ENCODE results near the gene ANKRD28. TPM values are rescaled to one million over a fixed set of nuclear protein-coding genes. Genes with fewer than 3 reads are reported as not detected.
A peak's percentile ranks its signal among the peaks of the same experiment; 100 is the strongest.

The ANKRD28 gene
- total and polyA plus RNA-seq, 2 of the 4 experiments (the other 2 are of a cell fraction) = 52.6 to 211 TPM

DNA sequence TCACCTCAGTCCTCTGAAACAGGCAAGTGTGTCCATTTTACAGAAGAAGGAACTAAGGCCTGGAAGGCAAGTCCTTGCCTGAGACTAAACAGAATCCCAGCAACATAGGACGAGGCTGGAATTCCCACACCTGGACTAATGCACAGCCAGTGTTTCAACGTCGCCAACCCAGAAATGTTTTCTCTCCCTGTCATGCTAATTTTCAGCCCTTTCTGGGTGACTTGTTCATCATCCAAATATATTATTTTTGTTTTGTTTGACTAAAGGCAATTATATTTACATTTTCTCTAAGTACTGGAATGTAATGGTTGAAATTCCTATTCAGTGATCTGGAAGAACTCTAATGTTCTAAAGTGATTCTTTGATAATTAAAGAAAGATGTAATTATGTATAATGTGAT lies 144.5 kb downstream of the ANKRD28 start:
- no CpG with 5 or more reads among the region's 3 CpGs for WGBS, 2 experiments (ENCODE audit: extremely low coverage in 2 of 2, insufficient read length in 1 of 2)

More for the DNA sequence above, 144.5 kb downstream of the ANKRD28 start:
- Histone ChIP-seq H3K14ac (replicated peaks; ENCODE audit: low read depth, low read length) (peak overlapping the region; percentile 89), H3K36me3 (ENCODE audit: control insufficient read depth, insufficient read depth, low read length) (no peaks in the 10 kb centered on the region), H2BK20ac (ENCODE audit: low read depth, low read length) (peak overlapping the region; percentile 98), H4K20me1 (ENCODE audit: insufficient read depth, low read length) (no peaks in the 10 kb centered on the region), H2BK120ac (ENCODE audit: low read depth, low read length) (peak overlapping the region; percentile 93), H2AK9ac (replicated peaks; ENCODE audit: low read depth, low read length, poor library complexity) (peak overlapping the region; percentile 34), H3K27me3 (ENCODE audit: control insufficient read depth, insufficient read depth, low read length) (no peaks in the 10 kb centered on the region), H2AFZ (replicated peaks; ENCODE audit: low read length, poor library complexity) (peak overlapping the region; percentile 68), H3K4me2 (ENCODE audit: low read depth, low read length) (no peak overlapping the region), H3K79me1 (ENCODE audit: low read depth in 1 of 2, low read length in 2 of 2) (peaks cover 5 to 16% of the 10 kb centered on the region in 2 experiments; a peak in 3 of 4 replicates), H3K9ac (ENCODE audit: low read depth, low read length) (no peak overlapping the region), H2AK5ac (ENCODE audit: low read depth, low read length) (peak overlapping the region; percentile 97), H4K91ac (ENCODE audit: insufficient read depth, low read depth, low read length) (peak overlapping the region; percentile 43), H2BK15ac (ENCODE audit: low read depth, low read length) (peak overlapping the region; percentile 70; the same call in 2 of the 3 replicates), H3K9me1 (ENCODE audit: insufficient read depth, low read length) (peaks cover 18% of the 10 kb centered on the region), H3K27ac (ENCODE audit: insufficient read depth, low read length) (peak overlapping the region; percentile 61; the same call in 1 of the 2 replicates), H3K4me1 (ENCODE audit: control insufficient read depth, insufficient read depth, low read length) (peaks cover 5% of the 10 kb centered on the region), H3K23ac (ENCODE audit: low read depth, low read length) (peak overlapping the region; percentile 78), H2BK5ac (ENCODE audit: low read depth, low read length, poor library complexity, severe bottlenecking) (peak overlapping the region; percentile 86), H3K18ac (ENCODE audit: low read depth, low read length) (peak overlapping the region; percentile 91), H4K8ac (ENCODE audit: low read depth in 2 of 2, low read length in 2 of 2) (peak overlapping the region in 1 of 2 experiments; percentile 78; a peak in 2 of 4 replicates), H3K9me3 (ENCODE audit: control insufficient read depth, insufficient read depth, low read length) (peaks cover 8% of the 10 kb centered on the region), H3K4ac (ENCODE audit: low read depth, low read length) (peak overlapping the region; percentile 92), H4K5ac (ENCODE audit: low read depth, low read length) (0 out of 2 replicates have a peak overlapping the region, but pooled peaks have one; percentile 21), H3K56ac (ENCODE audit: extremely low read depth, insufficient read depth, low read length) (peak overlapping the region; percentile 21; the same call in 1 of the 2 replicates), H3K4me3 (ENCODE audit: insufficient read depth, low read depth, low read length) (no peak overlapping the region)
- ChIA-PET POLR2A (ENCODE audit: unreplicated experiment) (no interaction called here), CTCF (no interaction called here)
- DNase-seq = peak; percentile 32
- BruUV-seq (replicated peaks) = no TSS peak
- ATAC-seq (ENCODE audit: low read depth) = peak; percentile 69
- in situ Hi-C loops (cut with MboI; ENCODE audit: low sequenced_read_pairs) = no loop called here
- dilution Hi-C loops (cut with HindIII; ENCODE audit: low sequenced_read_pairs, unreplicated experiment) = no loop called here
- TF ChIP-seq FOS (IDR thresholded peaks at IDR 0.05; ENCODE audit: low read depth, low read length) = no peak
- no peak for TF ChIP-seq MAFK (IDR thresholded peaks at IDR 0.05; ENCODE audit: low read depth, low read length)
- TF ChIP-seq, protein P1, sequence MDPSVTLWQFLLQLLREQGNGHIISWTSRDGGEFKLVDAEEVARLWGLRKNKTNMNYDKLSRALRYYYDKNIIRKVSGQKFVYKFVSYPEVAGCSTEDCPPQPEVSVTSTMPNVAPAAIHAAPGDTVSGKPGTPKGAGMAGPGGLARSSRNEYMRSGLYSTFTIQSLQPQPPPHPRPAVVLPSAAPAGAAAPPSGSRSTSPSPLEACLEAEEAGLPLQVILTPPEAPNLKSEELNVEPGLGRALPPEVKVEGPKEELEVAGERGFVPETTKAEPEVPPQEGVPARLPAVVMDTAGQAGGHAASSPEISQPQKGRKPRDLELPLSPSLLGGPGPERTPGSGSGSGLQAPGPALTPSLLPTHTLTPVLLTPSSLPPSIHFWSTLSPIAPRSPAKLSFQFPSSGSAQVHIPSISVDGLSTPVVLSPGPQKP (IDR thresholded peaks at IDR 0.05; ENCODE audit: borderline replicate concordance, low read depth, low read length) = no peak
- TF ChIP-seq, protein P2, sequence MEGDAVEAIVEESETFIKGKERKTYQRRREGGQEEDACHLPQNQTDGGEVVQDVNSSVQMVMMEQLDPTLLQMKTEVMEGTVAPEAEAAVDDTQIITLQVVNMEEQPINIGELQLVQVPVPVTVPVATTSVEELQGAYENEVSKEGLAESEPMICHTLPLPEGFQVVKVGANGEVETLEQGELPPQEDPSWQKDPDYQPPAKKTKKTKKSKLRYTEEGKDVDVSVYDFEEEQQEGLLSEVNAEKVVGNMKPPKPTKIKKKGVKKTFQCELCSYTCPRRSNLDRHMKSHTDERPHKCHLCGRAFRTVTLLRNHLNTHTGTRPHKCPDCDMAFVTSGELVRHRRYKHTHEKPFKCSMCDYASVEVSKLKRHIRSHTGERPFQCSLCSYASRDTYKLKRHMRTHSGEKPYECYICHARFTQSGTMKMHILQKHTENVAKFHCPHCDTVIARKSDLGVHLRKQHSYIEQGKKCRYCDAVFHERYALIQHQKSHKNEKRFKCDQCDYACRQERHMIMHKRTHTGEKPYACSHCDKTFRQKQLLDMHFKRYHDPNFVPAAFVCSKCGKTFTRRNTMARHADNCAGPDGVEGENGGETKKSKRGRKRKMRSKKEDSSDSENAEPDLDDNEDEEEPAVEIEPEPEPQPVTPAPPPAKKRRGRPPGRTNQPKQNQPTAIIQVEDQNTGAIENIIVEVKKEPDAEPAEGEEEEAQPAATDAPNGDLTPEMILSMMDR (conservative IDR thresholded peaks at IDR 0.05; ENCODE audit: low read depth, low read length) = no peak
- TF ChIP-seq RFX5 (IDR thresholded peaks at IDR 0.05; ENCODE audit: low read depth, low read length) = no peak
- no peak for TF ChIP-seq RAD21 (IDR thresholded peaks at IDR 0.05; ENCODE audit: low read length)
- no peak for TF ChIP-seq CEBPB (IDR thresholded peaks at IDR 0.05; ENCODE audit: low read depth, low read length)
- TF ChIP-seq MAZ (IDR thresholded peaks at IDR 0.05; ENCODE audit: borderline replicate concordance, low read depth, low read length) = no peak
- TF ChIP-seq RCOR1 (IDR thresholded peaks at IDR 0.05; ENCODE audit: insufficient replicate concordance, low read length) = no peak
- no peak for TF ChIP-seq CHD1 (IDR thresholded peaks at IDR 0.05; ENCODE audit: low read depth, low read length)
- TF ChIP-seq SMC3 (IDR thresholded peaks at IDR 0.05; ENCODE audit: low read depth, low read length) = no peak
- TF ChIP-seq, protein P3, sequence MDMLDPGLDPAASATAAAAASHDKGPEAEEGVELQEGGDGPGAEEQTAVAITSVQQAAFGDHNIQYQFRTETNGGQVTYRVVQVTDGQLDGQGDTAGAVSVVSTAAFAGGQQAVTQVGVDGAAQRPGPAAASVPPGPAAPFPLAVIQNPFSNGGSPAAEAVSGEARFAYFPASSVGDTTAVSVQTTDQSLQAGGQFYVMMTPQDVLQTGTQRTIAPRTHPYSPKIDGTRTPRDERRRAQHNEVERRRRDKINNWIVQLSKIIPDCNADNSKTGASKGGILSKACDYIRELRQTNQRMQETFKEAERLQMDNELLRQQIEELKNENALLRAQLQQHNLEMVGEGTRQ (IDR thresholded peaks at IDR 0.05; ENCODE audit: low read depth, low read length) = no peak
- no peak for TF ChIP-seq NFE2L2 (IDR thresholded peaks at IDR 0.05; ENCODE audit: low read depth, low read length)
- intact Hi-C loops (cut with micrococcal nuclease) = no loop called here

All from IMR-90 (cell line).